GM21526 (cell line): ENCODE results near the gene SMIM14.
"Not testable (repeated sequence)": the region's sequence is repeated elsewhere in the genome, so short reads cannot be mapped to it uniquely, and the experiment has no call there.

Experiments used
- ATAC-seq: cut with Tn5 transposase; IDR thresholded peaks from one replicate; pipeline ENCODE4 v1.9.1; 2021; ENCODE audit warnings: moderate library complexity; ENCODE audit not compliant: unreplicated experiment, low FRiP score

SMIM14 gene

GRCh38 chr4:39514266-39514665 is 124.4 kb downstream of the SMIM14 start:
- ATAC-seq = not testable (repeated sequence)

GRCh38 chr4:39510348-39510929 is 128.2 kb downstream of the SMIM14 start:
- ATAC-seq = no peak

- ATAC-seq = no peak
These were observed 133.1 kb downstream of the SMIM14 start for GRCh38 chr4:39505581-39505980.

- no peak for ATAC-seq
These were observed 134.1 kb downstream of the SMIM14 start for GRCh38 chr4:39504538-39504937.

DNA sequence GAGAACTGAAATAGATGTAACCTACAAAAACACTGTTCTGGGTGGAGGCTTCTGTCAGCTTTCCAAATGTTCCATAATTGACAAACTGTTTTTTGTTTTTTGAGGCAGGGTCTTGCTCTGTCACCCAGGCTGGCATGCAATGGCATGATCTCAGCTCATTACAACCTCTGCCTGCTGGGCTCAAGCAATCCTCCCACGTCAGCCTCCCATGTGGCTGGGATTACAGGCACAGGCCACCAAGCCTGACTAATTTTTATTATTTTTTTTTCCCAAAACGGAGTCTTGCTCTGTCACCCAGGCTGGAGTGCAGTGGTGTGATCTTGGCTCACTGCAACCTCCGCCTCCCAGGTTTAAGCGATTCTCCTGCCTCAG is 136.0 kb downstream of the SMIM14 start:
- ATAC-seq = not testable (repeated sequence)

- no peak for ATAC-seq
These were observed 136.5 kb downstream of the SMIM14 start for GRCh38 chr4:39502019-39502663.

- ATAC-seq = no peak
These were observed 140.0 kb downstream of the SMIM14 start for GRCh38 chr4:39498727-39499020.

DNA sequence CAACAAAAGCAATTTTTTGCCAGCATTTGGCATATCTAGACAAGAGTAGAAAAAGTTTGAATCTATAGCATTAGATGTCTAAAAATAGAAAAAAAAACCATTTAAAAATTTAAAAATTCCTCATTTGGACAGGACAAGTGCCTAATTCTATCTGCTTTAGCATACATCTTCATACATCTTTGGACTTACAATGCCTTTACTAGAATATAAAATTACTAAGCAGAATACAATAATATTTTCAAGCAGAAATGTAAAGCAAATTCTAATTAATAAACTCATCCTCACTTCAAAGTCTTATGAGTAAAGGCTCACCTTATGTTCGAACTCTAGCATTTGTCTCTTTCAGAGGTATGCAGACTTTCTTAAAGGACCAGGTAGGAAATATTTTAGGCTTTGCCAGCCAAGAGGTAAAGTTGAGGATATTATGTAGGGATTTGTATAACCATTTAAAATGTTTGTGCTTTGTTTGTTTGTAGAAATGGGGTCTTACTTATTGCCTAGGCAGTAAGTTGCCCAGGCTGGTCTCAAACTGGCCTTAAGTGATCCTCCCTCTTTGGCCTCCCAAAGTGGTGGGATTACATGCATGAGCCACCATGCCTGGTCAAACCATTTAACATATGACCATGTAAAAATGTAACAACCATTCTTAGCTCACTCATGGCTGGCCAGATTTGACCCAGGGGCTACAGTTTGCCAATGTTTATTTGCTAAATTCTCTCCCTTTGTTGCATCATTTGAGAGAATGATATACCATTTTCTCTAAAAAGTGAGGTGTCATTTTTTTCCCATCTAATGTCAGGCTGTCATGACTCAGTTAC is 140.5 kb downstream of the SMIM14 start:
- ATAC-seq = no peak
